Activated CD4-positive, alpha-beta T cell treated with anti-CD3 and anti-CD28 coated beads for 36 hours (primary cell): Measurements from ENCODE around the gene EFNB1. TPM values are rescaled to one million over a fixed set of nuclear protein-coding genes. Genes with fewer than 3 reads are reported as not detected.

Experiments used
- ATAC-seq: fragments of 200-7000 bp; cut with Tn5 transposase; one replicate; pipeline ENCODE4 v1.10.0; 2021; ENCODE audit warnings: mild to moderate bottlenecking, moderate library complexity
- CTCF ChIA-PET: fragments of 350-600 bp; sonication (Branson Sonifier 250); formaldehyde crosslinking; loops from one replicate; lab custom pipeline; 2021; ENCODE audit warnings: antibody characterized with exemption; lab: Charles Lee
- POLR2A ChIA-PET: fragments of 350-600 bp; sonication (Branson Sonifier 250); formaldehyde crosslinking; loops from one replicate; lab custom pipeline; 2021; ENCODE audit warnings: antibody characterized with exemption, inconsistent platforms; lab: Charles Lee
- DNase-seq: peaks from one replicate; pipeline ENCODE4 v3.0.0-alpha.2; 2020
- H3K27ac Mint-ChIP-seq: one replicate; pipeline ENCODE4 v1.8.0; 2021; ENCODE audit warnings: mixed read lengths
- H3K27me3 Mint-ChIP-seq: one replicate; pipeline ENCODE4 v1.8.0; 2021; ENCODE audit warnings: mixed read lengths
- H3K36me3 Mint-ChIP-seq: one replicate; pipeline ENCODE4 v1.8.0; 2021; ENCODE audit warnings: low read depth, mixed read lengths
- H3K4me1 Mint-ChIP-seq: one replicate; pipeline ENCODE4 v1.8.0; 2021; ENCODE audit warnings: mixed read lengths
- H3K4me3 Mint-ChIP-seq: one replicate; pipeline ENCODE4 v1.8.0; 2021; ENCODE audit warnings: mild to moderate bottlenecking, moderate library complexity, mixed read lengths
- H3K9me3 Mint-ChIP-seq: one replicate; pipeline ENCODE4 v1.8.0; 2021; ENCODE audit warnings: low read depth, mixed read lengths
- intact Hi-C, 2 experiments: fragments of 100-400 bp; cut with DNase I in 1 of 2; cut with micrococcal nuclease in 1 of 2; formaldehyde crosslinking; loops; one replicate each; pipeline versions ENCODE4 v1.14.2 to v1.15.1; 2022 to 2024; cut with DNase I, micrococcal nuclease
- total RNA-seq, 2 experiments: library from RNA; stranded (reverse); gene quantifications; one replicate each; pipeline ENCODE4 v1.2.3, GENCODE V29; 2021

Gene EFNB1
- total RNA-seq, 2 experiments from 2014 or later: 3.8 to 3.9 TPM

DNA sequence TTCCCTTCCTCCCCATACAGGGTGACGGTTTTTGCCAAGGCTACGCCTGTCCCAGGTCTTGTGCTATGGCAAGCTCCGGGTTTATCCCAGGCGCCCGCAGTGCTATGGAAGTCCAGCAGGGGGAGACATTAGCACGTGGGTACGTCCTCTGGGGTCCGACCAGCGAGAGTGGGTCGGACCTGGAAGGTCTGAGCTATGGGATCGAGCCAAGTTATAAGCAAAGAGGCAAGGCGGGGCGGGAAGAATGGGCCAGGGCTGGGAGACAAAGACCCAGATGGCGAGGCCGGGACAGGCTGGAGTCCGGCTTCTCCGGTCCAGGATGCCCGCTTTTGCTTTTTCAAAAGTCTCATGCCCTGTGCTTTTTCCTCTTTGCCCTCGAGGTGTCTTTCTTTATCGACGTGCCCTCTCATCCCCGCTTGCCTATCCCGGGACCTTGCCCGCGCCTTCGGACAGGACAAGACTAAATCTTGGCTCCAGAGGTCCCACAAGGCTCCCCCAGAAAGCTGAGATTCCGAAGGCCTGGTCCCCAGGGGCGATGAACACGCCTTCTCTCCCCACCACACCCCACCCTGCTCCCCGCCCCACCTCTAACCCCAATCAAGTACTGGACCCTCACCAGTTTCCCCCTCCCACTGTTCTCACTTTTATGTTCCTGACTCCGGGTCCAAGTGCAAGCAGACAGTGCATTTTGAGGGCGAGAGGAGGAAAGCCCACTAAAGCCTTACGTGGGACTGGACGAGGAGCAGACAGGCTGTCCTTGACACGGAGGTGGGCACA lies 785 bp upstream of the EFNB1 start:
- peak; percentile 44 for ATAC-seq
- DNase-seq: peak; percentile 84
- ChIA-PET POLR2A (interaction anchor here (0.6 to 1.4 kb wide), 3 partner anchors 95 to 843 kb away, joined by 3 to 5 read pairs (median 5); partner anchors contain the start of gene PJA1), CTCF (interaction anchor here (0.5 to 3.3 kb wide), 26 partner anchors 9 to 461 kb away, joined by 3 to 43 read pairs (median 3); no protein-coding TSS in a partner anchor)
- no peaks in the 10 kb centered on the region for H3K36me3 Mint-ChIP-seq
- H3K4me1 Mint-ChIP-seq: peaks cover 20% of the 10 kb centered on the region
- intact Hi-C loops: loop anchor here (1.0 to 10.0 kb wide), 9 partner anchors 321 to 1304 kb away; partner anchors contain the start of genes IGBP1 (in 1 of the 2) and PJA1 (in 1 of the 2)
- peak overlapping the region; percentile 79 for H3K4me3 Mint-ChIP-seq
- no peaks in the 10 kb centered on the region for H3K9me3 Mint-ChIP-seq
- peak overlapping the region; percentile 76 for H3K27ac Mint-ChIP-seq
- no peaks in the 10 kb centered on the region for H3K27me3 Mint-ChIP-seq

DNA sequence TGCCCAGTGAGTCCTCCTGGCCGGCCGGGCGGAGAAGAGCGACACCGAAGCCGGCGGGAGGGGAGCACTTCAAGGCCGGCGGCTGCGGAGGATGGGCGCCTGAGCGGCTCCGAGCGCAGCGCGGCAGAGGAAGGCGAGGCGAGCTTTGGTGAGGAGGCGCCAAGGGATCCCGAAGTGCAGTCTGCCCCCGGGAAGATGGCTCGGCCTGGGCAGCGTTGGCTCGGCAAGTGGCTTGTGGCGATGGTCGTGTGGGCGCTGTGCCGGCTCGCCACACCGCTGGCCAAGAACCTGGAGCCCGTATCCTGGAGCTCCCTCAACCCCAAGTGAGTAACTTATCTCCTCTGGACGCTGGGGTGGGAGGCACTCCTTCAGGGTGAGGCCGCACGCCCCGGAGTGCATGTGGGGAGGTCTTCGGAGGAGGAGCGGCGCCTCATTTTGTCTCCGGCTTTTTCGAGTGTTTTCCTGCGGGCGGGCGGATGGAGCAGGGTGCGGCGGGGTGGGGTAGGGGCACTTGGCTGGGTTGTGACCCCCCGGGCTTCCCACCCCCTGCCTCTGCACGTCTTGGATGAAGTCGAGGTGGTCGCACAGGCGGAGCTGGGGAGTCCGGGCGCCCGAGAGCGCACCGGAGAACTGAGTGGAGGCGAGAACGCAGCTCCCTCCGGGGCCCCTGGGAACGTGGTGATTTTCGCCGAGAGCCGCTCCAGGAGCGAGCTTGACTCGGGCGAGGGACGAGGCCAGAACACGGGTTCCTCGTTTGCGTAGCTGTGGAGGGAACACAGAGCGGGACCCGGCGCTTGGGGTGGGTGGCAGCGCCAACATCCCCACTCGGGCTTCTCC lies 979 bp downstream of the EFNB1 start:
- ChIA-PET CTCF (interaction anchor here (0.5 to 3.3 kb wide), 4 partner anchors 144 to 1304 kb away, joined by 3 to 43 read pairs (median 3); partner anchors contain the start of gene IGBP1), POLR2A (interaction anchor here (1.4 kb wide), 1 partner anchor 335 kb away, joined by 5 read pairs; the partner anchor contains the start of gene PJA1)
- H3K4me1 Mint-ChIP-seq: peaks cover 20% of the 10 kb centered on the region
- H3K9me3 Mint-ChIP-seq: no peaks in the 10 kb centered on the region
- ATAC-seq (no peak), DNase-seq (peak; percentile 46)
- H3K27ac Mint-ChIP-seq: no peak overlapping the region
- no peaks in the 10 kb centered on the region for H3K27me3 Mint-ChIP-seq
- no peaks in the 10 kb centered on the region for H3K36me3 Mint-ChIP-seq
- intact Hi-C loops: loop anchor here (2.0 to 10.0 kb wide), 5 partner anchors 322 to 1303 kb away; partner anchors contain the start of genes IGBP1 (in 1 of the 2) and PJA1 (in 1 of the 2)
- H3K4me3 Mint-ChIP-seq: peak overlapping the region; percentile 79

DNA sequence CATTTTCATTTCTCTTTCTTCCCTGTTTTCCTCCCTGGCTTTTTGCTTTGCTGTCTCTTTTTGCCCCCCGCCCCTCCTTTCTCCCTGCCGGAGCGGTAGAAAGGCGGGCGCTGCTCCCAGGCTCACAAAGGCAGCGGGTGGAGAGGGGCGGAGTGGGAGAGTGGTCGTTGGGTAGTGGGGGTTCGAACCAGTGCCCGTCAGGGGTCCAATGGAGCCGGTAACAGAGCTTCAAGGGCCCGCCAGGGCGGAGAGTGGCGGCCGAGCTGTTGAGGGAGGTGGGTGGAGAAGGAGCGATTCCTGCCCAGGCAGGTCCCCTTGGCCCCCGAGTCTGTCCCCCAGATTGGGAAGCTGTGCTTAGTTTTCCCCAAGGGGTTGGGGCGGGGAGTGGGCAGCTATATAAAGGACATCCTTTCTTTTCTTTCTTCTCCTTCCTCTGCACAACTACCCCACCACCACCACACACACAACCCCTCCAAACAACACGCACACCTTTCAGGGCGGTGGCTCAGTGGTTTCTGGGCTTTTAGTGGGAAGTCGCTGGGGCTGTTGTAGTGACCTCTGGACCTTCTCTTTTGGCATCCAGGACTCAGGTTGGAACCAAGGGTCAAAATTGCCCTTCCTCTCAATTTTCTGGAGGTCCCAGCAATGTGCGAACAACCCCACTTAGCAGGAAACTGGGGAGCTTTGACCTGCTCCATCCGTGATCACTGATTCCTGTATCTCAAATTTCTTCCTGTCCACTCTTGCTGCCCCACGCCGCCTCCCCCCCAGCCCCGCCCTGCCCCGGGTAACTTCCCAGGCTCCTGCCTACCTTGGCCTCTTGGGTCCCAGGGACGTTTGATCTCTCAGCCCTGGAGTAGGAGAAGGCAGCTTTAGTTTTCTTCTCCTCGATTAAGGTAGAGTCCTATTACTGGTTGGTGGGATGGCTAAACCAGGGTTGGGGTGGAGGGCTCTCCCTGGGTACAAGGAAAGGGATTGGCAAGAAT lies 1.9 kb downstream of the EFNB1 start:
- Mint-ChIP-seq H3K36me3 (no peaks in the 10 kb centered on the region), H3K4me3 (peak overlapping the region; percentile 79), H3K27me3 (no peaks in the 10 kb centered on the region), H3K4me1 (peaks cover 20% of the 10 kb centered on the region), H3K9me3 (no peaks in the 10 kb centered on the region), H3K27ac (no peak overlapping the region)
- ChIA-PET CTCF (interaction anchor here (1.0 kb wide), 1 partner anchor 1303 kb away, joined by 3 read pairs; the partner anchor contains the start of gene IGBP1), POLR2A (no interaction called here)
- ATAC-seq (no peak), DNase-seq (no peak)
- intact Hi-C loops: no loop called here

DNA sequence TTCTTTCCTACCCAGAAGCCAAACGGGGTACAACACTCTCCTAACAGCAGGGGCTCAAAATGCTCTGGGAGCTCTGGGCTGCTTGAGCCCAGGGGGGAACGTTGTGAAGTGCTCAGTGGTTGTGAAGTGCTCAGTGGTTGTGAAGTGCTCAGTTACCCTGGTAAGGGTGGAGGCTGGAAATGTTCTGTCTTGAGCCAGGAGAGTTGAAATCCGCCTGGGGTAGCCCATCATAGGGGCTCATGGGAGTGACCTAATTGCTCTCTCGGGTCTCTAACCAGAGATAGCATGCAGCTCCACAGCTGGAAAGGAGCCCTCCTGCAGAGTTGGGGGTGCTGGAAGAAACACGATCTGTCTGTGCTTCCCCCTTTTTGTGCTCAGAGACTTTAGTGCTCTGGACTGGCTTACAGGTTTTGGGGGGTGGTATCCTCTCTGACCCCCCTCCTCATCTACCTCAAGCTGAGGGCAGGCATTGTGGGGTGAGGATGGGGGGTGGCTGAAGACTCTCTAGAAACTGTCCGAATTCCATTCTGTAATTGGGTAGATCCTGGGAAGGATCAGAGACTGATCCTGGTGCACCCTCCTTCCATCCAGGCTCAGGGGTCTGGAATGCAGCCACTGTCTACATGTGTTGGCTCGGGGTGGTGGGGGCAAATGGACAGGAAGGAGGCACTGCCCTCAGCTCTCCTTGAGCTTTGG lies 2.7 kb downstream of the EFNB1 start:
- H3K4me1 Mint-ChIP-seq: peaks cover 20% of the 10 kb centered on the region

DNA sequence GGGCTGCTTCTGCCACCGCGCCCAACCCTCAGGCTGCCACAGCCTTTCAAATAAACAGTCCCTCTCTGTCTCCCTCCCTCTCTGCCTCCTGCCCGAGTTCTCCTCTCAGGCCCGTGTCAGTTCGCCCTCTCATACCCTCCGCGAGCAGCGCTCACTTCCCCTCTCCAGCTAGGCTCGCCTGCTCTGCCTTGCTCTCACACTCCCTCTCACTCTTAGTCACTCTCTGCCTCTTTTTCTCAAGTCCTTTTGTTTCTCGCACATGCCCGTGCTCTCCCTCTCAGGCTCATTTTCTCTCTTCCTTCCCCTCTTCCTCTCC lies 3.2 kb downstream of the EFNB1 start:
- H3K27ac Mint-ChIP-seq: no peak overlapping the region
- H3K4me1 Mint-ChIP-seq: peaks cover 20% of the 10 kb centered on the region
- DNase-seq (peak; percentile 67), ATAC-seq (peak; percentile 57)
- H3K36me3 Mint-ChIP-seq: no peaks in the 10 kb centered on the region
- intact Hi-C loops: no loop called here
- no peaks in the 10 kb centered on the region for H3K9me3 Mint-ChIP-seq
- peak overlapping the region; percentile 43 for H3K4me3 Mint-ChIP-seq
- ChIA-PET POLR2A (no interaction called here), CTCF (interaction anchor here (0.7 kb wide), 1 partner anchor 363 kb away, joined by 3 read pairs; no protein-coding TSS in a partner anchor)
- no peaks in the 10 kb centered on the region for H3K27me3 Mint-ChIP-seq

More for the DNA sequence above, 2.7 kb downstream of the EFNB1 start:
- ChIA-PET CTCF (no interaction called here), POLR2A (no interaction called here)
- intact Hi-C loops: no loop called here
- DNase-seq: no peak
- ATAC-seq: no peak
- H3K9me3 Mint-ChIP-seq: no peaks in the 10 kb centered on the region
- H3K27me3 Mint-ChIP-seq: no peaks in the 10 kb centered on the region
- H3K36me3 Mint-ChIP-seq: no peaks in the 10 kb centered on the region
- no peak overlapping the region for H3K27ac Mint-ChIP-seq
- H3K4me3 Mint-ChIP-seq: peak overlapping the region; percentile 79

DNA sequence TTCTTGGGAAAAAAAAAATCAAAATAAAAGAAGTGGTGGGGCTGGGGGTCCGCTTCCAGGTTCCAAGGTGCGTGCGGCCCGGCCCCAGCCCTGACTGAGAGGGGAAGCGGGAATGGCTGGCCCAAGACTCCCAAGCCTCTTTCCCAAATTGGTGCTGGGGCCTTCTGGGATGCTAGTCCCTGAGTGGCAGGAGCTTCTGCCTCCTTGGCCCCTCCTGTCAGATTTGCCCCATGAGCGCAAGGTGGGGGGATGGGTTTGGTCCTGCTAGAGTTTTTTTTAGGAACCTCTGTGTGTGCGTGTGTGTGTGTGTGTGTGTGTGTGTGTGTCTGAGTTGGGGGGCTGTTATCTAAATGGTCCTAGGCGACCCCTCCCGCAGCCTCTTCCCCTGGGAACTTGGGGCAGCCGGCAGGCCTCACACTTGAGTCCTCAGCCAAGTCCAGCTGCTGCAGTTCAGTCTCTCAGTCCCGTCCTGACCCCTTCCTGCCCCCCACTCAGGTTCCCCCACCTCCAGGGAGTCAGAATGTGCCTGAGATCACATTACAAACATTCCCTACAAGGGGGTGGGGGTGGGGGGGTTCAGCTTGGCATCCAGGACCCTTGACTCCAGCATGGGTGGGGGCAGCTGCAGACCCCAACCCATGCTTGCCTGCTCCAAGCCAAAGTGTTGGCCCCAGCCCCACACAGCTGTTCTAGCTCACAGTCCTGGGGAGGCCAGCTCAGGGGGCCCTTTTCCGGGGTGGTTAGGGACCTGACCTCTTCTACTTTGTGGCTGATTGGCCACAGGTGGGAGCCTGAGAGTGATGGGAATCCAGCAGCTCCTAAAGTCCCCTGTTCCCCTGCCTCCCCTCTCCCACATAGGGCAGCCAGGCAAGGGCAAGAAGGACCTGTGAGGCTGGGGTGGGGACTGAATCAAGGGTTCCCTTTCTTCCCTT lies 4.0 kb downstream of the EFNB1 start:
- Mint-ChIP-seq H3K27ac (no peak overlapping the region), H3K27me3 (no peaks in the 10 kb centered on the region), H3K4me3 (no peak overlapping the region), H3K36me3 (no peaks in the 10 kb centered on the region), H3K4me1 (peaks cover 19% of the 10 kb centered on the region), H3K9me3 (no peaks in the 10 kb centered on the region)
- POLR2A ChIA-PET: no interaction called here
- intact Hi-C loops: no loop called here
- DNase-seq (no peak), ATAC-seq (no peak)
- CTCF ChIA-PET: interaction anchor here (0.7 kb wide), 1 partner anchor 362 kb away, joined by 3 read pairs; no protein-coding TSS in a partner anchor

DNA sequence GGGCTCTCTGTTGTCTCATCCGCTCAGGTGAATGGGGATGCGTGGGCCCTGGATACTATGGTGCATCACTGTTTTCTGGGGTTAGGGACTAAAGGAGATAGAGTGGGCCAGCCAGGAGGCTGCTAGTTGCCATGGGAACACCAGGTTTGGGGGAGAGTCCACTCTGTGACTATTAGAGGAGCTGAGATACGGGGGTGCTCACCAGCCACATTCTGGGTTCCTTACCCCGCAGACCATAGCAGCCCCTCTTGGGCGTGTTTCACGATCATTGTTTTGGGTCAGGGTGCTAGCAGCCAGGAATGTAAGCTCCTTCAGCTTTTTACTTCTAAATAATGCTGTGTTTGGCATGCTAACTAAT lies 4.6 kb downstream of the EFNB1 start:
- DNase-seq: no peak
- H3K27ac Mint-ChIP-seq: no peak overlapping the region
- H3K4me1 Mint-ChIP-seq: peaks cover 17% of the 10 kb centered on the region
- CTCF ChIA-PET: interaction anchor here (0.8 kb wide), 1 partner anchor 389 kb away, joined by 3 read pairs; no protein-coding TSS in a partner anchor
- H3K4me3 Mint-ChIP-seq: no peak overlapping the region
- intact Hi-C loops: no loop called here
- no peaks in the 10 kb centered on the region for H3K36me3 Mint-ChIP-seq
- ATAC-seq: no peak
- H3K27me3 Mint-ChIP-seq: no peaks in the 10 kb centered on the region
- POLR2A ChIA-PET: no interaction called here
- H3K9me3 Mint-ChIP-seq: no peaks in the 10 kb centered on the region

DNA sequence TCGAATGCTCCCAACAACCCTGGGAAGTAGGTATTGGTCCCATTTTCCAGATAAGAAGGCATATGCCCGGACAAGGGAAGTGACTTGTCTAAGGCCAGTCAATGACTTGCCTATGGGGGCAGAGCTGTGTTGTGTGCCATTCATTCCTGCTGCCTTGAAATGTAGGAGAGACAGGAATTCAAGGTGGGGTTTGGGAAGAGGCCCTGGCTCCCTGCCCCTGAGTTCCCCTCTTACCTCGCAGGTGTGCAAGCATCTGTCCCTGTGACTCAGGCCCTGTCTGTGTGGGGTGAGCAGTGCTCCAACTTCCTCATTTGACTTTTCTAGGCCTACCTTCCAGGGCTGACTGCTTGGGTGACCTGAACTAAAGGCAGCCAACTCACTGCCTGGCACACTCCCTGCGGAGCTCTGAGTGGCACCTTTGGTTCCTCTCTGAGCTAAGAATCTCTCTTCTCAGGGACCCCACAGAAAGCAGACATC lies 5.1 kb downstream of the EFNB1 start:
- Mint-ChIP-seq H3K4me1 (peaks cover 14% of the 10 kb centered on the region), H3K4me3 (no peak overlapping the region), H3K36me3 (no peaks in the 10 kb centered on the region), H3K27ac (no peak overlapping the region), H3K9me3 (no peaks in the 10 kb centered on the region), H3K27me3 (no peaks in the 10 kb centered on the region)
- POLR2A ChIA-PET: no interaction called here
- DNase-seq (no peak), ATAC-seq (no peak)
- intact Hi-C loops: no loop called here
- CTCF ChIA-PET: interaction anchor here (0.8 kb wide), 1 partner anchor 388 kb away, joined by 3 read pairs; no protein-coding TSS in a partner anchor

DNA sequence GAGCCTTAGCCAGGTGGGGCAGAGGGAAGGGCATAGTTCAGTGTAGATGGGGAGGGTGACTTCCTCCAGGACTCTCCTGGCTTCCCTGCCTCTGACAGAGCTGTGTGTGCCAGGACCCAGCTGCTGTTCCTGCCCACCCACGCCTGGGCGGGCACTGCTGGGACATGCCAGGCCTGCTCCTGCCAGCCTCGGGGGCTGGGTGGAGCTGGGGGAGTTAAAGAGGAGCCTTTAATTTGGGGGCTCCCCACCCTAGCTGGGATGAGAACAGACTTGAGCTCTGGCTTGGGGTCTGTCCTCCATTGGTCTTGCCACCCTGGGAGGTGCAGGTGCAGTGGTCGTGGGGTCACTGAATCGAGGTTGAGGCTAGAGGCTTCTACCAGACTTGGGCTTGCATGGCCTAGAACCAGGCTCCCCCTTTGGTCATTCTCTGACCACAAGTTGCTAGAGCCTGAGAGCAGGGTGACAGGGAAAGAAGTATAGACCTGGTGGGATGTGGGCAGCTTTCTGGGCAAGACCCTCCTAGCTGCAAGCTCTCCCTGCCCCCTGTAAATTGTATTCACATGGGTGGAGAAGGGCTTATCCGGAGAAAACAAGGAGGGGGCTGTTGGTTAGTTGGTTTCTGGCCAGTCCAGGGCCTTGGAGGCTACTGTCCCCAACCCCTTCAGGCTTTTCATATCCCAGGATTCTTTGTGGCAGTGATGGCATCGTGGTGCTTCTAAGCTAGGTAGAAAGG lies 5.7 kb downstream of the EFNB1 start:
- no peaks in the 10 kb centered on the region for H3K36me3 Mint-ChIP-seq
- ChIA-PET CTCF (interaction anchor here (0.7 kb wide), 1 partner anchor 261 kb away, joined by 3 read pairs; no protein-coding TSS in a partner anchor), POLR2A (no interaction called here)
- intact Hi-C loops: no loop called here
- ATAC-seq (no peak), DNase-seq (no peak)
- no peak overlapping the region for H3K4me3 Mint-ChIP-seq
- no peaks in the 10 kb centered on the region for H3K9me3 Mint-ChIP-seq
- no peak overlapping the region for H3K27ac Mint-ChIP-seq
- no peaks in the 10 kb centered on the region for H3K27me3 Mint-ChIP-seq
- H3K4me1 Mint-ChIP-seq: peaks cover 14% of the 10 kb centered on the region
